CD4-positive, alpha-beta T cell treated with Interleukin-12 subunit alpha and Interleukin-12 subunit beta, for 1 hour (primary cell): ENCODE data around the gene GLYATL1.
"Not testable (repeated sequence)": the region's sequence is repeated elsewhere in the genome, so short reads cannot be mapped to it uniquely, and the experiment has no call there.

Experiments used
- DNase-seq: peaks from one replicate; pipeline ENCODE4 v3.0.0-alpha.2; 2020

Gene GLYATL1

GRCh38 chr11:58999291-58999680, 60.0 kb downstream of the GLYATL1 start:
- no peak for DNase-seq

DNA sequence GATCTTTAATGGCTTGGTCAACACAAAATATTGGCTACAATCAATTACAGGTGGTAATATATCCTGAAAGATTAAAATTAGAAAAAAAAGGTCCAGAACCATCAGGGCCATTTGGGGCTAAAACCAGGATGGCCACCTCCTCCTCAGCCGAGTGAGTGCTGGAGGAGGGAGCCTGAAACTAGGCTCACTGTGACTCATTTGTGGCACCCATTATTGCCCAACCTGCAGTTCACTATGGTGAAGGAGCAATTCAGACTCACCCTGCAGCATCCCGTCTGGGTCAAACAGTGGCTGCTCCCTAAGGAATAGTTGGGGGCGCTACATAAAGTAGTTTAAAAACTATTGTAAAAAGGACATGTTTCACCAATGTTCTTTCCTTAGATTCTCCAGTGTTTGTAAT, 60.7 kb downstream of the GLYATL1 start:
- no peak for DNase-seq

DNA sequence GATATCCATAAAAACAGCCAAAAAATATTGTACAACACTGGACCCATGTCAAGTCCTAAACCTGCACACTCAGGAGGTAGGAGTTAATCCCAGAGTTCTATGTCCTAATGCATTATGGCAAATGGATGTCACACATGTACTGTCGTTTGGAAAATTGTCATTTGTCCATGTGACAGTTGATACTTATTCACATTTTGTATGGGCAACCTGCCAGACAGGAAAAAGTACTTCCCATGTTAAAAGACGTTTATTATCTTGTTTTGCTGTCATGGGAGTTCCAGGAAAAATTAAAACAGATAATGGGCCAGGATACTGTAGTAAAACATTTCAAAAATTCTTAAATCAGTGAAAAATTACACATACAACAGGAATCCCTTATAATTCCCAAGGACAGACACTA, 62.7 kb downstream of the GLYATL1 start:
- DNase-seq, result not testable (repeated sequence)
